Measurements from ENCODE around the gene MYL6B.
A peak's percentile ranks its signal among the peaks of the same experiment; 100 is the strongest.
"Not testable (repeated sequence)": the region's sequence is repeated elsewhere in the genome, so short reads cannot be mapped to it uniquely, and the experiment has no call there.

The MYL6B gene

GRCh38 chr12:56152132-56152755 is at the start of gene MYL6B:
TSS of gene MYL6B (plus strand) at chr12:56152587. CDS start at chr12:56153919, 1,332 bp downstream.
- peak; percentile 93 for DNase-seq

- no peak for DNase-seq
Observed at GRCh38 chr12:56102683-56103065, 49.7 kb upstream of the MYL6B start.

- DNase-seq = no peak
Observed at GRCh38 chr12:56103066-56103711, 49.2 kb upstream of the MYL6B start.

GRCh38 chr12:56103823-56104108 is 48.6 kb upstream of the MYL6B start:
- DNase-seq = no peak

- DNase-seq = peak; percentile 99
Observed at GRCh38 chr12:56104109-56104814, 48.1 kb upstream of the MYL6B start, which contains the start of gene PA2G4. TSS of gene PA2G4 (plus strand) at chr12:56104559. CDS start at chr12:56104738, 179 bp downstream.

GRCh38 chr12:56104815-56105608 is 47.4 kb upstream of the MYL6B start:
- no peak for DNase-seq

- no peak for DNase-seq
Observed at GRCh38 chr12:56105609-56105902, 46.8 kb upstream of the MYL6B start.

GRCh38 chr12:56107242-56107641 is 45.1 kb upstream of the MYL6B start:
- no peak for DNase-seq

- no peak for DNase-seq
Observed at GRCh38 chr12:56110571-56110970, 41.8 kb upstream of the MYL6B start.

GRCh38 chr12:56114084-56114483 is 38.3 kb upstream of the MYL6B start:
- no peak for DNase-seq

- DNase-seq = peak; percentile 19
Observed at GRCh38 chr12:56115329-56115728, 37.1 kb upstream of the MYL6B start.

GRCh38 chr12:56116267-56117081 is 35.9 kb upstream of the MYL6B start, which contains the start of gene RPL41:
TSS of gene RPL41 (plus strand) at chr12:56116633.
- peak; percentile 94 for DNase-seq

- not testable (repeated sequence) for DNase-seq
Observed at GRCh38 chr12:56117082-56117706, 35.2 kb upstream of the MYL6B start.

GRCh38 chr12:56117778-56118687 is 34.4 kb upstream of the MYL6B start, which contains the start of gene ZC3H10:
TSS of gene ZC3H10 (plus strand) at chr12:56118266. CDS start at chr12:56120563, 2,297 bp downstream.
- peak; percentile 99 for DNase-seq

GRCh38 chr12:56118688-56119357 is 33.6 kb upstream of the MYL6B start:
- DNase-seq = no peak

- peak; percentile 94 for DNase-seq
Observed at GRCh38 chr12:56119361-56119796, 33.0 kb upstream of the MYL6B start.

GRCh38 chr12:56120158-56120846 is 32.1 kb upstream of the MYL6B start:
- no peak for DNase-seq

GRCh38 chr12:56121204-56121870 is 31.1 kb upstream of the MYL6B start:
- DNase-seq = no peak

- no peak for DNase-seq
Observed at GRCh38 chr12:56122637-56123036, 29.8 kb upstream of the MYL6B start.
